Measurements from ENCODE around the gene STX8. TPM values are rescaled to one million over a fixed set of nuclear protein-coding genes. Genes with fewer than 3 reads are reported as not detected.

The STX8 gene
- total RNA-seq, 1 donor from 2014 or later: 57.8 TPM

DNA sequence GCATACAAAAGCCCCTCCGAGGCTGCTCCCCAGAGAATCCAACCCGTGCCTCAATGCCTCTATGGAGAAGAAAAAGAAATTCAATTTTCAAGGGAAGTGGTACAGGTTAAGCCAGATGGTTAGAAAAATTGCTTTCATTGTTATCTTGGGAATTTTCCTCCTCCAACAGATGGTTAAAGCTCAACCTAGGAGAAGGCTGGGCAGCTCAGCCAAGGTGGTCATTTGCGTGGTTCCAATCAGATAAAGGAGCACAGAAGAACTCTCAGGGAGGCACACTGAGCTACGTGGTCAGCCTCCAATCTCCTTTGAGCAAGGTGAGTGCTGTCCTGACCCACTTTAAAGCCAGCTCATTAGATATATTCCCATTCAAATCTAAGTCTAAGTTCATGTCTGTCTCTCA lies 106.7 kb downstream of the STX8 start:
- Histone ChIP-seq H3K27ac (no peak overlapping the region), H3K4me3 (no peak overlapping the region), H3K36me3 (no peaks in the 10 kb centered on the region), H3K27me3 (ENCODE audit: low read depth) (no peaks in the 10 kb centered on the region), H3K9me3 (no peaks in the 10 kb centered on the region), H3K4me1 (peaks cover 9% of the 10 kb centered on the region)
- intact Hi-C loops (cut with DNase I): no loop called here
- TF ChIP-seq, protein P1, sequence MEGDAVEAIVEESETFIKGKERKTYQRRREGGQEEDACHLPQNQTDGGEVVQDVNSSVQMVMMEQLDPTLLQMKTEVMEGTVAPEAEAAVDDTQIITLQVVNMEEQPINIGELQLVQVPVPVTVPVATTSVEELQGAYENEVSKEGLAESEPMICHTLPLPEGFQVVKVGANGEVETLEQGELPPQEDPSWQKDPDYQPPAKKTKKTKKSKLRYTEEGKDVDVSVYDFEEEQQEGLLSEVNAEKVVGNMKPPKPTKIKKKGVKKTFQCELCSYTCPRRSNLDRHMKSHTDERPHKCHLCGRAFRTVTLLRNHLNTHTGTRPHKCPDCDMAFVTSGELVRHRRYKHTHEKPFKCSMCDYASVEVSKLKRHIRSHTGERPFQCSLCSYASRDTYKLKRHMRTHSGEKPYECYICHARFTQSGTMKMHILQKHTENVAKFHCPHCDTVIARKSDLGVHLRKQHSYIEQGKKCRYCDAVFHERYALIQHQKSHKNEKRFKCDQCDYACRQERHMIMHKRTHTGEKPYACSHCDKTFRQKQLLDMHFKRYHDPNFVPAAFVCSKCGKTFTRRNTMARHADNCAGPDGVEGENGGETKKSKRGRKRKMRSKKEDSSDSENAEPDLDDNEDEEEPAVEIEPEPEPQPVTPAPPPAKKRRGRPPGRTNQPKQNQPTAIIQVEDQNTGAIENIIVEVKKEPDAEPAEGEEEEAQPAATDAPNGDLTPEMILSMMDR (IDR thresholded peaks at IDR 0.05): no peak
- ATAC-seq (no peak), DNase-seq (no peak)

DNA sequence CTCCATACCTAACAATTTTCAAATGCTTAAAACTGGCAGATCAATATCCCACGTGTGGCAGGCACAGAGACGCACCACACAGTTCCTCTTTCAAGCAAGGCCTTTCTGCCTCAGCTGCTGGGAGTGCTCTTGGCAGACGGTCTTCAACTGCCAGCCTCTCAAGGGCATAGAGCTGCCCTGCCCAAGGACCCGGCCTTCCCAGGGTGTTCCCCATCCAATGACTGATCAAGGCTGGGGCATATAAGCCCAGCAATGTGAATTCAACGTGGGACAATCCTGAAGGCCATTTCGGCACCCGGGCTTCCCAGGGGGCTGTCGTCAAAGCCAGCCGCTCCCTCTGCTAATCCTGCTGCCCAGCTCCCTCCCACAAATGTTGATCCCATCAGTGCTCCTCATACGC lies 107.1 kb downstream of the STX8 start:
- no peak overlapping the region for H3K4me3 ChIP-seq
- no peak overlapping the region for H3K27ac ChIP-seq
- no peak for ATAC-seq
- H3K9me3 ChIP-seq: no peaks in the 10 kb centered on the region
- DNase-seq: no peak
- intact Hi-C loops (cut with DNase I): no loop called here
- H3K27me3 ChIP-seq (ENCODE audit: low read depth): no peaks in the 10 kb centered on the region
- H3K36me3 ChIP-seq: no peaks in the 10 kb centered on the region
- TF ChIP-seq, protein P1 (IDR thresholded peaks at IDR 0.05): no peak
- H3K4me1 ChIP-seq: peaks cover 9% of the 10 kb centered on the region

DNA sequence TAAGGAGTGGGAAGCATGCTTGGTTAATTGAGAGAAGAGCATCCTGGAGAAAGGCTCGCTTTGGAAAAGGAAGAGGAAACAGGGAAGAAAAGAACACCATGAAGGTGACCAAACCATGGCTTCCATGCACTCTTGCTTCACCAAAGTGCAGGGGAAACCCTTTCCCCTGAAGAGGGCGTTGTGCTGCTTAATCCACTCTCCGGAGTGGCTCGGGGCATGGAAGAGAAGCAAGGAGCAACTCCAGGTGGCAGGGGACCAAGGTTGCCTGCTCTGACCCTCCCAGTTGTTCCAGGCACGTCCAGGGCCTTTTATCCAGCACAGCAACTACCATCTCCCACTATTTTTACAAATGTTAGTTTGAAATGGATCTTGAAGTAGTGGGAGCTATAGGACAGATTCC lies 108.1 kb downstream of the STX8 start:
- intact Hi-C loops (cut with DNase I): no loop called here
- Histone ChIP-seq H3K4me1 (peaks cover 9% of the 10 kb centered on the region), H3K36me3 (no peaks in the 10 kb centered on the region), H3K27me3 (ENCODE audit: low read depth) (no peaks in the 10 kb centered on the region), H3K4me3 (no peak overlapping the region), H3K27ac (no peak overlapping the region), H3K9me3 (no peaks in the 10 kb centered on the region)
- DNase-seq (no peak), ATAC-seq (no peak)
- TF ChIP-seq, protein P1 (IDR thresholded peaks at IDR 0.05): no peak

DNA sequence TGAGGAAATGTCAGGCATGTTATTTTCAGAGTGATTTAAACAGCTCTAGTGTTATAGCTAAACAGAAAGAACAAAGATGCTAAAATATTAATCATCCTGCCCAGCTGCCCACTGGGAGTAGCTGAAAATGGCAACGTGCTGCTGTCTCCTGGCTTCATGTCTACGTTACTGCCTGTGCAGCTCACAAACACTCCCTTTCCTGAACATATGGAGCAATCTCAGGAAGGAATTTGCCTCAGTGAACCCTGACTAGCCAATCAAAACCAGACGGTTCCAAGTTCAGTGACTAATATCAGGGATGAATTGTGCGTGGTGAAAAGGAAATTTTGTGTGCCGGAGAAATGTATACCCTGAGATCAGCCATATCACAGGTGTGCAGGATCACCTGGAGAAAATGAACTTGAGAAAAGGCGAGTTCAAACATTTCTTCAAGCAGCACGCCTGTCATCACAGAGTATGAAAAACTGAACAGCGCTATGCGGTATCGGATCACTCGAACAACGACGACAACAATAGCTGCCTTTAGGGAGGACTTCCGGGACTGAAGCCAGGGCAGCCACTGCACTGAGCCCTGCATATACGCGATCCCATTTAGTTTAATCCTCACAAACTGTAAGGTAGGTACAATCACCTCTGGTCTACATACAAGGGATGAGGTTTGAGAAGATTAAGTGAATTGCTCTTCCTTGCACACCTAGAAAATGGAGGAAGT lies 110.3 kb downstream of the STX8 start:
- no peak overlapping the region for H3K4me3 ChIP-seq
- H3K4me1 ChIP-seq: peaks cover 8% of the 10 kb centered on the region
- TF ChIP-seq, protein P1 (IDR thresholded peaks at IDR 0.05): no peak
- H3K9me3 ChIP-seq: no peaks in the 10 kb centered on the region
- intact Hi-C loops (cut with DNase I): no loop called here
- H3K27me3 ChIP-seq (ENCODE audit: low read depth): no peaks in the 10 kb centered on the region
- DNase-seq (no peak), ATAC-seq (no peak)
- no peaks in the 10 kb centered on the region for H3K36me3 ChIP-seq
- H3K27ac ChIP-seq: no peak overlapping the region

DNA sequence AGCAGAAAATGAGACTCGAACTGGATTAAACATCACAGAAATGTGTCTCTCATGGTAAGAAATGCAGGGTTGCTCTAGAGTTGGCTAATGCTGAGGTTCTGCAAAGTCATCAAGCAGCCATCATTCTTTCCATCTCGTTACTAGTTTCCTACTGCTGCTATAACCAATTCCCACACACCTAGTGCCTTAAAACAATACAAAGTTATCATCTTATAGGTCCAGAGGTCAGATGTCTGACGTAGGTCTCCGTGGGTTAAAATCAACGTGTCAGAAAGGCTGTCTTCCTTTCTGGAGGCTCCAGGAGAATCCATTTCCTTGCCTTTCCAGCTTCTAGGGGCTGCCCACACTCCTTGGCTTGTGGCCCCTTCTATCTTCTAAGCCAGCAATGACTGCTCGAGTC lies 118.6 kb downstream of the STX8 start:
- Histone ChIP-seq H3K4me3 (no peak overlapping the region), H3K27ac (no peak overlapping the region), H3K36me3 (no peaks in the 10 kb centered on the region), H3K4me1 (no peaks in the 10 kb centered on the region), H3K27me3 (ENCODE audit: low read depth) (no peaks in the 10 kb centered on the region), H3K9me3 (peaks cover 4% of the 10 kb centered on the region)
- intact Hi-C loops (cut with DNase I): no loop called here
- TF ChIP-seq, protein P1 (IDR thresholded peaks at IDR 0.05): no peak
- no peak for ATAC-seq
- no peak for DNase-seq

All from lower lobe of right lung (tissue), 2 donors.